Mesodermal cell (in vitro differentiated cells): Measurements from ENCODE around the gene CLUH.
"Not testable (repeated sequence)": the region's sequence is repeated elsewhere in the genome, so short reads cannot be mapped to it uniquely, and the experiment has no call there.

Source experiments
- H3K27ac ChIP-seq: 2 replicates; pipeline ENCODE4 v1.7.0; 2013; ENCODE audit warnings: mild to moderate bottlenecking, low read depth, low read length, moderate library complexity; ENCODE audit not compliant: severe bottlenecking
- H3K36me3 ChIP-seq: 2 replicates; pipeline ENCODE4 v1.7.1; 2013; ENCODE audit warnings: mild to moderate bottlenecking, low read length, moderate library complexity; ENCODE audit not compliant: control insufficient read depth, insufficient read depth
- H3K4me1 ChIP-seq: one replicate; pipeline ENCODE4 v1.7.1; 2013; ENCODE audit warnings: mild to moderate bottlenecking, low read length; ENCODE audit not compliant: insufficient read depth, control insufficient read depth, poor library complexity, severe bottlenecking
- H3K4me3 ChIP-seq: 2 replicates; pipeline ENCODE4 v1.7.0; 2013; ENCODE audit warnings: low read length, control low read depth, mild to moderate bottlenecking; ENCODE audit not compliant: insufficient read depth, poor library complexity, severe bottlenecking; ENCODE audit errors: extremely low read depth
- H3K9me3 ChIP-seq: 2 replicates; pipeline ENCODE4 v1.7.1; 2013; ENCODE audit warnings: mild to moderate bottlenecking, low read length, moderate library complexity; ENCODE audit not compliant: control insufficient read depth
- WGBS, 2 experiments: methylation state at CpG; one replicate each; pipeline ENCODE4 v1.1.5; 2013; ENCODE audit warnings: missing lambda C conversion rate in 2 of 2; ENCODE audit not compliant: insufficient coverage in 2 of 2; 5-methylcytosine and 5-hydroxymethylcytosine counted together

Gene CLUH

GRCh38 chr17:2682176-2682938 is 29.2 kb downstream of the CLUH start:
- Histone ChIP-seq H3K9me3 (no peaks in the 10 kb centered on the region), H3K4me3 (no peak overlapping the region), H3K27ac (no peak overlapping the region), H3K36me3 (peaks cover 59% of the 10 kb centered on the region), H3K4me1 (peaks cover 2% of the 10 kb centered on the region)
- WGBS, 2 experiments = 93 to 100% methylated on average over 1 to 2 of the region's 3 CpGs

GRCh38 chr17:2681650-2682049 is 29.9 kb downstream of the CLUH start:
- WGBS, 2 experiments = 92 to 95% methylated on average over 3 to 4 of the region's 7 CpGs
- peaks cover 66% of the 10 kb centered on the region for H3K36me3 ChIP-seq
- H3K4me3 ChIP-seq = no peak overlapping the region
- H3K4me1 ChIP-seq = peaks cover 2% of the 10 kb centered on the region
- no peaks in the 10 kb centered on the region for H3K9me3 ChIP-seq
- no peak overlapping the region for H3K27ac ChIP-seq

GRCh38 chr17:2680961-2681360 is 30.6 kb downstream of the CLUH start:
- H3K4me1 ChIP-seq = peaks cover 2% of the 10 kb centered on the region
- no peak overlapping the region for H3K27ac ChIP-seq
- WGBS, 2 experiments = 100% methylated on average over 1 of the region's 2 CpGs
- no peaks in the 10 kb centered on the region for H3K9me3 ChIP-seq
- peaks cover 73% of the 10 kb centered on the region for H3K36me3 ChIP-seq
- no peak overlapping the region for H3K4me3 ChIP-seq

- H3K9me3 ChIP-seq, H3K27ac ChIP-seq, H3K4me3 ChIP-seq, H3K4me1 ChIP-seq: not testable (repeated sequence)
- H3K36me3 ChIP-seq = peaks cover 88% of the 10 kb centered on the region
- WGBS, 2 experiments = 91 to 96% methylated on average over 1 of the region's 1 CpG
Measured at GRCh38 chr17:2679247-2679646, 32.3 kb downstream of the CLUH start.

GRCh38 chr17:2672026-2672425 is 39.5 kb downstream of the CLUH start:
- Histone ChIP-seq H3K27ac (no peak overlapping the region), H3K36me3 (peaks cover 96% of the 10 kb centered on the region), H3K9me3 (no peaks in the 10 kb centered on the region), H3K4me3 (no peak overlapping the region), H3K4me1 (no peaks in the 10 kb centered on the region)
- WGBS, 2 experiments = 86 to 100% methylated on average over 1 to 3 of the region's 5 CpGs

- H3K27ac ChIP-seq, H3K9me3 ChIP-seq, H3K4me3 ChIP-seq, H3K4me1 ChIP-seq: not testable (repeated sequence)
- WGBS, 2 experiments = 100% methylated on average over 2 to 3 of the region's 4 CpGs
- H3K36me3 ChIP-seq = peaks cover 46% of the 10 kb centered on the region
Measured at GRCh38 chr17:2660410-2660809, 51.2 kb downstream of the CLUH start.

- H3K4me3 ChIP-seq, H3K27ac ChIP-seq, H3K9me3 ChIP-seq, H3K4me1 ChIP-seq: not testable (repeated sequence)
- WGBS, 2 experiments = 98 to 100% methylated on average over 5 to 6 of the region's 8 CpGs
- peaks cover 54% of the 10 kb centered on the region for H3K36me3 ChIP-seq
Measured at GRCh38 chr17:2659337-2659736, 52.2 kb downstream of the CLUH start.

- WGBS, 2 experiments = no CpG with 5 or more reads among the region's 1 CpG
- peaks cover 4% of the 10 kb centered on the region for H3K9me3 ChIP-seq
- H3K27ac ChIP-seq = no peak overlapping the region
- H3K36me3 ChIP-seq = peaks cover 70% of the 10 kb centered on the region
- H3K4me1 ChIP-seq = no peaks in the 10 kb centered on the region
- H3K4me3 ChIP-seq = no peak overlapping the region
Measured at GRCh38 chr17:2656283-2656682, 55.3 kb downstream of the CLUH start.

GRCh38 chr17:2655546-2655945 is 56.0 kb downstream of the CLUH start:
- Histone ChIP-seq H3K27ac (no peak overlapping the region), H3K9me3 (peaks cover 4% of the 10 kb centered on the region), H3K36me3 (peaks cover 76% of the 10 kb centered on the region), H3K4me1 (no peaks in the 10 kb centered on the region), H3K4me3 (no peak overlapping the region)
- WGBS, 2 experiments = 97 to 98% methylated on average over 4 to 6 of the region's 7 CpGs

- 90% methylated on average over 2 of the region's 3 CpGs; no CpG with 5 or more reads in 1 of the 2 experiments for WGBS, 2 experiments
- not testable (repeated sequence) for H3K9me3 ChIP-seq, H3K27ac ChIP-seq, H3K4me1 ChIP-seq, H3K4me3 ChIP-seq
- H3K36me3 ChIP-seq = peaks cover 73% of the 10 kb centered on the region
Measured at GRCh38 chr17:2652911-2653310, 58.7 kb downstream of the CLUH start.

- peaks cover 75% of the 10 kb centered on the region for H3K36me3 ChIP-seq
Measured at GRCh38 chr17:2649191-2649590, 62.4 kb downstream of the CLUH start.

More at GRCh38 chr17:2649191-2649590, 62.4 kb downstream of the CLUH start:
- Histone ChIP-seq H3K9me3 (peaks cover 4% of the 10 kb centered on the region), H3K4me3 (no peak overlapping the region), H3K27ac (no peak overlapping the region), H3K4me1 (no peaks in the 10 kb centered on the region)
- WGBS, 2 experiments = 83 to 95% methylated on average over 2 to 6 of the region's 11 CpGs
